Gastrocnemius medialis (tissue), 4 donors: ENCODE results near the gene ARG2.

ENCODE experiments used
- CTCF ChIP-seq, 5 experiments: fragments of 450-650 bp in 3 of 5; fragments of 200-600 bp in 2 of 5; sonication (generic) in 2 of 5; IDR thresholded peaks in 4 of 5; conservative IDR thresholded peaks in 1 of 5; 1 replicate in 4 of 5; 2 replicates in 1 of 5; pipeline ENCODE4 v1.5.1; 2016 to 2019; ENCODE audit warnings: antibody characterized with exemption in 5 of 5, mild to moderate bottlenecking in 3 of 5, moderate library complexity in 3 of 5
- POLR2A ChIP-seq, 2 donors: fragments of 450-650 bp; IDR thresholded peaks; one replicate each; pipeline ENCODE4 v1.6.1; 2017; ENCODE audit warnings: antibody characterized with exemption in 2 of 2, mild to moderate bottlenecking in 2 of 2, moderate library complexity in 2 of 2

- no peak for TF ChIP-seq CTCF (IDR thresholded peaks at IDR 0.05 in 4 of 5, conservative IDR thresholded peaks at IDR 0.05 in 1 of 5)
- TF ChIP-seq POLR2A (IDR thresholded peaks at IDR 0.05): peak in 1 of 2 donors; percentile 73
Measured at GRCh38 chr14:67636361-67636919, 16.7 kb downstream of the ARG2 start.
